ENCODE data around the gene PTRH1. TPM values are rescaled to one million over a fixed set of nuclear protein-coding genes. Genes with fewer than 3 reads are reported as not detected.

Gene PTRH1
- total RNA-seq, 1 donor from 2014 or later: 9.3 TPM

GRCh38 chr9:127720865-127721227, 5.4 kb upstream of the PTRH1 start:
- intact Hi-C loops (cut with micrococcal nuclease): no loop called here

- intact Hi-C loops (cut with micrococcal nuclease): no loop called here
These were observed 4.8 kb upstream of the PTRH1 start for GRCh38 chr9:127720031-127720864.

DNA sequence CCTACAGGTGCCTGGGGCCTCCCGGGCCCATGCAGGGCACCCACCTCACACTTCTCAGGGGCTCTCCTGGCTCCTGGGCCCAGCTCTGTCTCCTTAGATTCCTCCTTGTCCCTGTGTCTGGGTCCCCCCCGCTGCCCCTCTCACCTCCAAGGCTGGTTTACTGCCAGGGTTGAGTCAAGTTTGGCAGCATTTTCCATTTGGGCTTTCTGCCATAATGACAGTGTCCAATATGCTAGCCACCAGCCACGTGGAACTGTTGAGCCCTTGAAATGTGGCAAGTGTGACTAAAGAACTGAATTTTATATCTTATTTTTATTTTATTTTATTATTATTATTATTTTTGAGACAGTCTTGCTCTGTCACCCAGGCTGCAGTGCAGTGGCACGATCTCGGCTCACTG, 2.3 kb upstream of the PTRH1 start:
- intact Hi-C loops (cut with micrococcal nuclease): loop anchor here (10.0 kb wide), 1 partner anchor 103 kb away; the partner anchor contains the start of gene STXBP1

DNA sequence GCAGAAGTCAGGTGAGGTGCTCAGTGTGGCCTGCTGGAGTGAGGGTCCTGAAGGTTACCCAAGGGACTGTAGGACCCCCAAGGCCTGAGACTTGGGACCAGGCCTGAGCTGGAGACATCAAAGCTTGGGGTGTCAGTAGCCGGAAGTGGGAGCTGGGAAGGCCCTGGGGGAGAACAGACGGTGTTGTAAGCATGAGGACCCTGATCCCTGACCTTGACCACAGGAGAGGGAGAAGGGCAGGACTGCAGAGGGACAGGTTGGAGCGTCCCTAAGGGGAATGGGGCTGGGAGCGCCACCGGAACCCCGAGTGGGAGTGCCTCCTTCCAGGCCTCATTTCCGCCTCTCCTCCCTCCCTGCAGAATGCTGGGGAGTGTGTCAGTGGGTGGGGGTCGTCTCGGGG, 949 bp upstream of the PTRH1 start:
- intact Hi-C loops (cut with micrococcal nuclease): loop anchor here (10.0 kb wide), 1 partner anchor 102 kb away; the partner anchor contains the start of gene STXBP1

- intact Hi-C loops (cut with micrococcal nuclease): loop anchor here (1.0 to 10.0 kb wide), 3 partner anchors 16 to 100 kb away; partner anchors contain the start of genes STXBP1 and TOR2A
These were observed 453 bp downstream of the PTRH1 start for GRCh38 chr9:127714951-127715469.

GRCh38 chr9:127714020-127714750, 1.3 kb downstream of the PTRH1 start:
- intact Hi-C loops (cut with micrococcal nuclease): loop anchor here (10.0 kb wide), 1 partner anchor 99 kb away; the partner anchor contains the start of gene STXBP1

GRCh38 chr9:127712867-127713266, 2.6 kb downstream of the PTRH1 start:
- intact Hi-C loops (cut with micrococcal nuclease): loop anchor here (10.0 kb wide), 1 partner anchor 98 kb away; the partner anchor contains the start of gene STXBP1

GRCh38 chr9:127712371-127712770, 3.1 kb downstream of the PTRH1 start:
- intact Hi-C loops (cut with micrococcal nuclease): loop anchor here (10.0 kb wide), 1 partner anchor 98 kb away; the partner anchor contains the start of gene STXBP1

DNA sequence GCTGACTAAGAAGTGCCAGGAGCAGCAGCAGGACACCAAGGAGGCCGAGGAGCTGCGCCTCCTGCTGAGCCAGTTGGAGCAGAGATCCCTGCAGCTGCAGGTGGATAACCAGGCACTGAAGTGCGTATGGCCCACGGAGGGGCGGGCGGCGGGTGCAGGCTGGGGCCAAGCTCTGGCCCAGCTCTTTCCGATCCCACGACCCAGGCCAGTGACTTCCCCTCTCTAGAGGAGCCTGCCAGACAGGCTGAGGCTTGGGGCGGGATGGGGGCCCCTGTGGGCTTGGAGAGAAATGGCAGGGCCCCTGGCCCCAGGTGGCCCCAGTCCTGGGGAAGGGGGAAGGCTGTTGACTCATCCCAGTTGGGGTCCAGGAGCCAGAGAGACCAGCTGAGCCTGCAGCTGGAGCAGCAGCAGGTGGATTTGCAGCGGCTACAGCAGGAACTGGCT, 3.6 kb downstream of the PTRH1 start:
- intact Hi-C loops (cut with micrococcal nuclease): loop anchor here (10.0 kb wide), 1 partner anchor 97 kb away; the partner anchor contains the start of gene STXBP1

- intact Hi-C loops (cut with micrococcal nuclease): loop anchor here (10.0 kb wide), 1 partner anchor 96 kb away; the partner anchor contains the start of gene STXBP1
These were observed 4.2 kb downstream of the PTRH1 start for GRCh38 chr9:127711226-127711701.

GRCh38 chr9:127710204-127710783, 5.2 kb downstream of the PTRH1 start:
- intact Hi-C loops (cut with micrococcal nuclease): loop anchor here (10.0 kb wide), 1 partner anchor 95 kb away; the partner anchor contains the start of gene STXBP1

DNA sequence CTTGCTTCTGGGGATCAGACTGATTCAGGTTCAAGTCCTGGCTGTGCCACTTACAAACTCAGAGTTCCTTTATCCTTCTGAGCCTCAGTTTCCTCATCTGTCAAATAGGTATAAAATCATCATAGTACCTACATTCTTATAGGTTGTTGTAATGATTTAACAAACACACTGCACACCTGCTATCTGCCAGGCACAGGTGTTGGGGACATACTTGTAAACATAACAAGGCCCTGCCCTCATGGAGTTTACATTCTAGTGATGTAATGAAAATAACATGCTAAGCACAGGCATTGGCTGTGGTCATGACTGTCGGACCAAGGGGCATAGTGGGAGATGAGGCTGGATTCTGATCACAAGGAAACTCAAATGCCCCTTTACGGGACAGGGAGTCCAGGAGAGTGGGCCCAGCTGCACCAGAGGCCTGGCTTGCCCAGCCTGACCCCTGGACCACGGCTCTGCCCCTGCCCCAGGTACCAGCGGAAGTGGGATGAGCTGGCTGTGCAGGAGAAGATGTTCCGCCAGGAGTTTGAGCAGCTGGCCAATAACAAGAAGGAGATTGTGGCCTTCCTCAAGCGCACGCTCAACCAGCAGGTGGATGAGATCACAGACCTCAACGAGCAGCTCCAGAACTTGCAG, 6.4 kb downstream of the PTRH1 start:
- intact Hi-C loops (cut with micrococcal nuclease): no loop called here

DNA sequence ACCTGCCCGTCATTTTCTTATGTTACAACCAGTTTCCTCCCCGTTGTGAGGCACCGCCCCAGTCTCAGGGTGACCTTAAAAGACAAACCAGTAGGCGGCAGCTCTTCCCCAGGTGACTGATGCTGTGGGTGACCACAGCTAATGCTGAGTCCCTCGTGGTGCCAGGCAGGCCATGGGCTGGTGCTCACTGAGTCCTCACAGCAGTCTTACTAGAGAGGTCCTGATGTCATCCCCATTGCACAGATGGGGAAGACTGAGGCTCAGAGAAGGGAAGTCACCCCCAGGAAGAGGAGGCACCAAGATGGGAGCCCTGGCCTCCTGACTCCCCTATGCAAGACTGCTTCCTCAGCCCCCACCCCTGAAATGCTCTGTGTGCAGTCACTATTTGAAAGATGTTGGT, 7.7 kb downstream of the PTRH1 start:
- intact Hi-C loops (cut with micrococcal nuclease): no loop called here

- intact Hi-C loops (cut with micrococcal nuclease): no loop called here
These were observed 8.6 kb downstream of the PTRH1 start, which contains the start of gene CFAP157 for GRCh38 chr9:127706836-127707241. TSS of gene CFAP157 (plus strand) at chr9:127706988. CDS start at chr9:127707032, 44 bp downstream.

DNA sequence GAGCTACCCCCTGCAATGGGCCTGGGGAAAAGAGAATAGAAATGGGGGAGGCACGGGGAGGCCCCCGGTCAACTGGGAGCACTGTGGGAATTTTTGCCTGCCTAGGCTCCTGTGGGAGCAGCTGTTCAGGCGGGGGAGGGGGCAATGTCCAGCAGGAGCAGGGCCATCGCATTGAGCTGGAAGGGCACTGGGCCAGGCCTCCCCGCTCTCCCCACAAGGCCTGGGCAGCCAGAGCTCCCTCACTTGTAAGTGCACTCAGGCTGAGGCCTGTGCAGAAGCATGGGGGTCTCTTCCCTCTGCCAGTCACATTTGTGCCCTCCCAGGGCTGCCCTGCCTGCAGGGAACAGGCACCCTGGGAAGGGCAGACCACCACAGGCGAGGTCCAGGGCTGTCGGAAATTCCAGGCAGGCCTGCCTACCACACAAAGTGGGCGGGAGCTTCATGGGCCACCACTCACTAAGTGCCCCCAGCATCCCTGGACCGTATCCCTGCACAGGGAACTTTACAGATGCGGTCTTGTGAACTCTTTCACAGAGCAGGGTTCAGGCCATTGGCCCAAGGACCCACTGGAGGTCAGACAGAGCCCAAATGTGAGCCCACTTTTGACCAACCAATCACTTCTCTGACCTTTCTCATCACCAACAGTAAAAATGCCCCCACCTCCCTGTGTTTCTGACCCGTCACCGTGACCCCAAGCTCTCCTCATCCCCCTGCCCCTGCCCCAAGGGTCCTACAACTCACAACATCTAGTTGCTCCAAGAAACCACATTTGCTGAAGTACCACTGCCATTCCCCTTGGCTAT, 9.7 kb downstream of the PTRH1 start:
- intact Hi-C loops (cut with micrococcal nuclease): no loop called here

GRCh38 chr9:127703289-127703946, 12.0 kb downstream of the PTRH1 start:
- intact Hi-C loops (cut with micrococcal nuclease): no loop called here

DNA sequence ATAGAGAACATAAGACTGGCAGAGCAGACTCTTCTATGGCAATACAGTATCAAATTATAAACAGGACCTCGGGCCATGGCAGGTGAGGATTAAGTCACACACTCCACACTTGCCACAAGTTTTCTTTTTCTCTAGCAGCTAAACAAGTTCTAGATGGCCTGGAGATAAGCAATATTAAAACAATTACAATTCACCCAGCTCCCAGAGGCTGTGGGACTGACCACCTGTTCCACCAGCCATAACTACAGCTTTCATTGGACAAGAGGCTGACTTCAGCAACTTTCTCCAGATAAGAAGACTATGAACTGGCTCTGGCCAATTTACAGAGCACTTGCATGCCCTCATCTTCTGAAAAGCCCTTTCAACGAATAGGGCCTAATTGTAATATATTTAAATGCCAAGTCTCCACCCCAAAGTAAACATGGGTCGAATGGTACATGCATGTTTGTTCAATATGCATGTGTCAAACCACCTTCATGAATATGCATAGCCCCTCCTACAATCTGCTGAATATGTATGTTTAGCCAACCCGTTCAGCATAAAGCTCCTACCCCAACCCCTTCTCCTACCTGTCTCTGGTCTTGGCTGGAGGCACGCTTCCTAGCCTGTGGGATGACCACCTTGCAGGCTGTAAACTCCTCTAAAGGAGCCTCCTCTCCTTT, 14.7 kb downstream of the PTRH1 start:
- intact Hi-C loops (cut with micrococcal nuclease): no loop called here

DNA sequence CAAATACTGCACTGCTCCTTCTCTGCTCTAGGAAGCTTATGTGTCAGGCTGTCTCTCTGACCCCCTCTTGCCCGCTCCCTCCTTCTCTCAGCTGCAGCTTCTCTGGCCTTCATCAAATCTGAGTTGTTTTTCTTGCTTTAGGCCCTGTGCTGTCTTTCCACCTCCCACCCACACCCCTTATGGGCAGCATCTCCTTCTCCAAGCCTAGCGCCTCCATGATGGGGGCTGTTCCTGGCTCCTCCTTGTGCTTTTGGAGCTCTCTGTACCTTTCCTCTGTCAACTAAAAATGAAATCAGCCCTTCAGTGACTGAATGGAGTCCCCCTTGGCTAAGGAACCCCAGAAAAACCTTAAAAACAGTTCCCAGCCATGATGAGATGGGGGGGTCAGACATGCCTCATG, 15.3 kb downstream of the PTRH1 start:
- intact Hi-C loops (cut with micrococcal nuclease): no loop called here

All from T-helper 2 cell treated with Interferon-gamma antibody and Interleukin-4, amounts not matched to agents 100 ng/mL and 5 ng/mL, for 36 hours (primary cell).